Measurements from ENCODE around the gene GRIN3A.

DNA sequence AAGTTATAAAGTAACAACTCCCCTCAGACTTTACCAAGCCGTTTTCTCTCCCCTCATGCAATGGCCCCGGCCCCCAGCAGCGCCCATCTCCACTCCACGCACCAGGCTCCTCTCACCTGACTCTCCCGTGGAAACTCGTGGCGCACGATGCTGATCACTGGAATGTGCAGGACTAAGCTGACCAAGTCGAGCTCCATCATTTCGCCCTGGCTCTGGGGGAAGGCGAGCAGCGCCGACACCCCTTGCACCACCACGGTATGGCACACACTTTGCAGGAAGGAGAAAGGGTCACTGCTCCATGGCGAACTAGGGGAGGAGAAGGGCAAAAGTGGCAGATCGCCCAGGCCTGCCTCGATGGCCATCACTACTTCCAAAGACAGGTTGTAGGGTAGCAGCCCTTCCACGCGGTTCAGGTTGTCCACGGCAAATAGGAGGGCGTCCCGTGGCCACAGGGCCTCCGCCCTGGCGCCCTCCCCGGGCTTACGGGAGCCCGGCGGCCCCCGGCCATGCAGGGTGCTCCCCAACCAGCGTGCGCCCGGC is 1.2 kb downstream of the GRIN3A start:
- no peak for TF ChIP-seq CTCF (IDR thresholded peaks at IDR 0.05; ENCODE audit: borderline replicate concordance, extremely low read depth, low read length, poor library complexity, severe bottlenecking)
- no peak for TF ChIP-seq EZH2 (IDR thresholded peaks at IDR 0.05; ENCODE audit: borderline replicate concordance, low read depth, low read length, severe bottlenecking)
